Measurements from ENCODE around the gene RNLS.

DNA sequence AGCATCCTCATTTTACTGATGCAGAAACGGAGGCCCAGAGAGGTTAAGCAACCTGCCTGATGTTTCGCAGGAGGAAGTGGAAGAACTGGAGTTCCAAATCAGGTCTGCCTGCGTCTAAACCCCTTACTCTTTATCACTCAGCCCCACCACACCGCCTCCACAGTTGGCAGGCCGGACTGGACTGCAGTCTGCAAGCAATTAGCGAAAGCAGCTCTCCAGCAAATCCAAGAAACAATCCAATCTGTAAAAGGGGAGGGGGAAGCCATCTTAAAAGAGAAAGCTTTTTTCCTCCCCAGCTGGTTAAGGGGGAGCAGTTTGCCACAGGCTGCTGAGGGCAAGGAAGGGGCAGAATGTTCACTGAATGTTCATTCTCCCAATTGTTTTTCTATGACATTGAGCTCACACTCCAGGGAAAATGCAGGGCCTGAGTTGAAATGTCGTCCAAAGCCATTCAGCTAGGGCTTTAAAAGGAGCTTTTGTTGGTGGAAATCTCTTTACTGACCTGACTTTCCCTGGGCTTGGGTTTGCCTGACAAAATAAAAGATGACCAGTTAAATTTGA lies 350.1 kb downstream of the RNLS start:
- no peak for TF ChIP-seq ARNTL (CRISPR knock-in tag; IDR thresholded peaks at IDR 0.05; ENCODE audit: borderline replicate concordance, low read depth)
- TF ChIP-seq PATZ1 (CRISPR knock-in tag; IDR thresholded peaks at IDR 0.05; ENCODE audit: borderline replicate concordance) = no peak
- no peak for TF ChIP-seq ZFP3 (CRISPR knock-in tag; IDR thresholded peaks at IDR 0.05)
- TF ChIP-seq, protein P1, sequence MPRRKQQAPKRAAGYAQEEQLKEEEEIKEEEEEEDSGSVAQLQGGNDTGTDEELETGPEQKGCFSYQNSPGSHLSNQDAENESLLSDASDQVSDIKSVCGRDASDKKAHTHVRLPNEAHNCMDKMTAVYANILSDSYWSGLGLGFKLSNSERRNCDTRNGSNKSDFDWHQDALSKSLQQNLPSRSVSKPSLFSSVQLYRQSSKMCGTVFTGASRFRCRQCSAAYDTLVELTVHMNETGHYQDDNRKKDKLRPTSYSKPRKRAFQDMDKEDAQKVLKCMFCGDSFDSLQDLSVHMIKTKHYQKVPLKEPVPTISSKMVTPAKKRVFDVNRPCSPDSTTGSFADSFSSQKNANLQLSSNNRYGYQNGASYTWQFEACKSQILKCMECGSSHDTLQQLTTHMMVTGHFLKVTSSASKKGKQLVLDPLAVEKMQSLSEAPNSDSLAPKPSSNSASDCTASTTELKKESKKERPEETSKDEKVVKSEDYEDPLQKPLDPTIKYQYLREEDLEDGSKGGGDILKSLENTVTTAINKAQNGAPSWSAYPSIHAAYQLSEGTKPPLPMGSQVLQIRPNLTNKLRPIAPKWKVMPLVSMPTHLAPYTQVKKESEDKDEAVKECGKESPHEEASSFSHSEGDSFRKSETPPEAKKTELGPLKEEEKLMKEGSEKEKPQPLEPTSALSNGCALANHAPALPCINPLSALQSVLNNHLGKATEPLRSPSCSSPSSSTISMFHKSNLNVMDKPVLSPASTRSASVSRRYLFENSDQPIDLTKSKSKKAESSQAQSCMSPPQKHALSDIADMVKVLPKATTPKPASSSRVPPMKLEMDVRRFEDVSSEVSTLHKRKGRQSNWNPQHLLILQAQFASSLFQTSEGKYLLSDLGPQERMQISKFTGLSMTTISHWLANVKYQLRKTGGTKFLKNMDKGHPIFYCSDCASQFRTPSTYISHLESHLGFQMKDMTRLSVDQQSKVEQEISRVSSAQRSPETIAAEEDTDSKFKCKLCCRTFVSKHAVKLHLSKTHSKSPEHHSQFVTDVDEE (CRISPR knock-in tag; IDR thresholded peaks at IDR 0.05) = no peak
- no peak for TF ChIP-seq PPARA (CRISPR knock-in tag; IDR thresholded peaks at IDR 0.05; ENCODE audit: borderline replicate concordance)
- TF ChIP-seq GLIS3 (CRISPR knock-in tag; IDR thresholded peaks at IDR 0.05) = no peak

All from SK-N-SH treated with all-trans-retinoic acid at 6 μM for 48 hours (cell line).